GM21423 (cell line): ENCODE measurements around the gene TFDP2.
"Not testable (repeated sequence)": the region's sequence is repeated elsewhere in the genome, so short reads cannot be mapped to it uniquely, and the experiment has no call there.

Experiments used
- ATAC-seq: cut with Tn5 transposase; IDR thresholded peaks from one replicate; pipeline ENCODE4 v1.9.1; 2021; ENCODE audit warnings: mild to moderate bottlenecking, moderate library complexity; ENCODE audit not compliant: unreplicated experiment

TFDP2 gene

GRCh38 chr3:142075656-142076055 lies 73.7 kb downstream of the TFDP2 start:
- ATAC-seq = not testable (repeated sequence)

GRCh38 chr3:142072816-142073215 lies 76.5 kb downstream of the TFDP2 start:
- ATAC-seq = no peak

GRCh38 chr3:142065932-142066331 lies 83.4 kb downstream of the TFDP2 start:
- ATAC-seq = no peak

GRCh38 chr3:142065344-142065743 lies 84.0 kb downstream of the TFDP2 start:
- no peak for ATAC-seq

GRCh38 chr3:142064454-142064853 lies 84.9 kb downstream of the TFDP2 start:
- ATAC-seq = no peak

- ATAC-seq = no peak
Observed at GRCh38 chr3:142057331-142057725, 92.0 kb downstream of the TFDP2 start.

GRCh38 chr3:142056656-142057330 lies 92.6 kb downstream of the TFDP2 start:
- no peak for ATAC-seq

- no peak for ATAC-seq
Observed at GRCh38 chr3:142053835-142054234, 95.5 kb downstream of the TFDP2 start.

- ATAC-seq = no peak
Observed at GRCh38 chr3:142053244-142053643, 96.1 kb downstream of the TFDP2 start.

GRCh38 chr3:142051351-142051750 lies 98.0 kb downstream of the TFDP2 start:
- no peak for ATAC-seq

- no peak for ATAC-seq
Observed at GRCh38 chr3:142047021-142047369, 102.3 kb downstream of the TFDP2 start.

- ATAC-seq = no peak
Observed at GRCh38 chr3:142046320-142047020, 102.9 kb downstream of the TFDP2 start.

GRCh38 chr3:142040941-142041491 lies 108.3 kb downstream of the TFDP2 start:
- no peak for ATAC-seq

- ATAC-seq = no peak
Observed at GRCh38 chr3:142035308-142035922, 113.9 kb downstream of the TFDP2 start.

- ATAC-seq = no peak
Observed at GRCh38 chr3:142033292-142033691, 116.1 kb downstream of the TFDP2 start.

GRCh38 chr3:142031575-142031974 lies 117.8 kb downstream of the TFDP2 start:
- ATAC-seq = no peak

- ATAC-seq = no peak
Observed at GRCh38 chr3:142029791-142030190, 119.6 kb downstream of the TFDP2 start.

- ATAC-seq = no peak
Observed at GRCh38 chr3:142029052-142029642, 120.2 kb downstream of the TFDP2 start.

GRCh38 chr3:142028243-142028777 lies 121.0 kb downstream of the TFDP2 start:
- no peak for ATAC-seq

GRCh38 chr3:142027735-142028134 lies 121.6 kb downstream of the TFDP2 start:
- peak; percentile 60 for ATAC-seq

- no peak for ATAC-seq
Observed at GRCh38 chr3:142027300-142027699, 122.0 kb downstream of the TFDP2 start.
